Measurements from ENCODE around the gene ENDOD1. TPM values are rescaled to one million over a fixed set of nuclear protein-coding genes. Genes with fewer than 3 reads are reported as not detected.

Gene ENDOD1
- total RNA-seq, 1 donor from 2014 or later = 22.9 TPM

DNA sequence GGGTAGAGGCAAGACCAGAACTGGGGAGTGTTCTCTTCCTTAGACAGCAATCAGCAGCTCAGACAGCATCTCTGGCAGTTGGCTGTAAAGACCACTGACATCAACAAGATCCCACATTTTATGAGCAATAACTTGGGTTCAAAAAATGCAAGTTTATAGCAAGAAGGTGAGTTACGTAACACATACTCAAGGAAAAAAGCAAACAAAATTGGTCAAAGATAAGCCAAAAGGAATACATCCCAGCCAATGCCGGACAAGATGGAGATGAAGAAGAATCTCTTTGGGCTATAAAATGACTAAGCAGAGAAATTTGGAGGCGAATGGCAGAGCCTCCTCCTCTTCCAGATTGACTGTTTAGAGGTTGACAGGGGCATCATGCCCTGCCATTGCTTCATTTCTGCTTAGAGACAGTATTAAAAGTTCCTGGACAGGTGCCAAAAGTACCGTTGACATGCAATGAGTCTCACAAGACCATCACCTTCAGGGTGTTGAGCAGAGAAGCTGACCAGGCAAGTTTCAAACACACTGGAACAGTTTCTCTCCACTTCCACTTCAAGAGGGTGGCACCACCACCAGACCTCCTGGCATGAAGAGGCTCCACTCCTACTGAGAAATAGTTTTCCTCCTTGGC is 55.9 kb downstream of the ENDOD1 start:
- DNase-seq = no peak

DNA sequence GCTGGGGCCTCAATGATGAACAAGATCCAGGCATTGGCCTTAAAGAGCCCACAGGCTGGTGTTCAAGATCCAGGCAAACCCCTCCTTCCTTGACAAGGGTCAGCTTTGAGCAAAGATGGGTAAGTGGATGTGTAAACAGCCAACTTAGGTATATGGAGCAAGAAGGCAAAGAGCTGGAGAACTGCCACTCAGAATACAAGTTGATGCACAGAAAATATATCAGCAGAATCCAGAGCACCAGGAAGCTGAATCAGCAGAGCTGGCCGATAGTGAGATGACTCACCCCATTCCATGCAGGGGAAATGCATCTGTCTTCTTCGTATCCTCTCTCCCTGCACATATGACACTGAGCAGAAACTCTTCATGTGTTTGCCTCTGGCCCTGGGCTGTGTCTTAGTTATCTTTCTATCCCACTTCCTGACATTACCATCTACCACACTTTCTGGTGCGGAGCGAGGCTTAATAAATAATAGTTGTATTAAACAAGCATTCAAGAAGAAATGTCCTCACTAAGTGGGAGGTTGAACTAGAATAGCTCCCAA is 57.8 kb downstream of the ENDOD1 start:
- DNase-seq = peak; percentile 53

DNA sequence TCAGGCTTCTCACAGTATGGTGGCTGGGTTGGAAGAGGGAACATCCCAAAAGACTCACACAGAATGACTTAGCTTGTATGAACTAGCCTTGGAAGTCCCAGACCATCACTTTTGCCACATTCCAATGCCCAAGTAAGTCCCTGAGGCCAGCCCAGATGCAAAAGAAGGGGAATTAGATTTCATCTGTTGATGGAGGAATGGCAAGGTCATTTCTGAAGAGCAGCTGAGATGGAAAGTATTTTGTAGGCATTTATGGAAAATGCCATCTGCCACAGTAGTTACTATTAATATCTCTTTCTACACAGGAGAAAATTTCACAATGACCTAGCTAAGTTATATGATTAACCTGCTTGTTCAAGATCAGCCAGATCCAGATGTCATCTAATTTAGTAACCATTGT is 58.8 kb downstream of the ENDOD1 start:
- DNase-seq = no peak

DNA sequence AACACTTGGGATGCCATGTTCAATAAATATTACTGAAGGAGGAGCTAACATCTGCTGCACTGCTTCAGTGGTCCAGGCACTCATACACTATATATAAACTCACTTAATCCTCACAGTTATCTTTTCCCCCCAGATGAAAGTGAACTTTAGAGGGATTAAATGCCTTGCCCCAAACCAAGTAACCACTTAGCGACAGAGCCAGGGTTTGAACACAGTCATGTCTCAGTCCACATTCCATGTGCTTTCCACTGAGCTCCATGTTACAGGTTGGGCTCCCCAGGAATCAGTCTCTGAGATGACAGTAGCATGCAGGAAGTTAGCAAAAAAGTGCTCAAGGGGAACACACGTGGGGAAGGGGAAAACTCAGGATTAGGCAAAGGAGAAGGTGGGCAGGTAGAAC is 59.3 kb downstream of the ENDOD1 start:
- no peak for DNase-seq

DNA sequence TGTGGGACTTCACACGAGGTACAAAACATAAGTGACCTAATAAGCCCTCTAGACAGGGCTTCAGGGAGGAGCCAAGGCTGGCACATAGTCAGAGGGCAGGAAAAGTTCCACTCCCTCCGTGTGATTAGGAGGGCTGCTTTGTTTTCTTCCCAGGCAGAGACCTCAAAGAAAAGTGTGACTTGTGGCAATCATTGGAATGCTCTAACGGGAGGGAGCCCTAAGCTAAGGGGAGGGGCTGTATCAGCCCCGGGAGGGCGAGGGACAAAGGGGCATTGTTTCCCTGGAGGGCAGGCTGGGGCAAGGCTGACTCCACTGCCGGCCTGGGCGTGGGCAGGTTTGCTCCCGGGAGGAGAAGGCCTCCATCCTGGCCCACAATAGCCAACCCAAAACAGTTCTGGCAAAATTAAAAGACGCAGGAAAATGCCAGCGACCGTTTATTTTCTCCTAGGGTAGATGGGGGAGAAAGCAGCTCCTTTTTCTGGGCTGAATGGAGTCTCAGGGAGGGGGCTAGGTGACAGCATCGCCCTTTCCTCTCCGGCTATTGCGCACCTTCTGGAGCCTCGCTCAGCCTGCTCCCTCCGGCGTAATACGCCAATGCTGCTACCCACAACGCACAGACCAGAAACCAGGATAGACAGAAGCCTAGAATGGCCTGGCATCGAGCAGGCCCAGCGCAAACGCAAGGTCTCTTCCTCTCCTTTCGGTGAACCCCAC is 60.2 kb downstream of the ENDOD1 start:
- DNase-seq = peak; percentile 65

DNA sequence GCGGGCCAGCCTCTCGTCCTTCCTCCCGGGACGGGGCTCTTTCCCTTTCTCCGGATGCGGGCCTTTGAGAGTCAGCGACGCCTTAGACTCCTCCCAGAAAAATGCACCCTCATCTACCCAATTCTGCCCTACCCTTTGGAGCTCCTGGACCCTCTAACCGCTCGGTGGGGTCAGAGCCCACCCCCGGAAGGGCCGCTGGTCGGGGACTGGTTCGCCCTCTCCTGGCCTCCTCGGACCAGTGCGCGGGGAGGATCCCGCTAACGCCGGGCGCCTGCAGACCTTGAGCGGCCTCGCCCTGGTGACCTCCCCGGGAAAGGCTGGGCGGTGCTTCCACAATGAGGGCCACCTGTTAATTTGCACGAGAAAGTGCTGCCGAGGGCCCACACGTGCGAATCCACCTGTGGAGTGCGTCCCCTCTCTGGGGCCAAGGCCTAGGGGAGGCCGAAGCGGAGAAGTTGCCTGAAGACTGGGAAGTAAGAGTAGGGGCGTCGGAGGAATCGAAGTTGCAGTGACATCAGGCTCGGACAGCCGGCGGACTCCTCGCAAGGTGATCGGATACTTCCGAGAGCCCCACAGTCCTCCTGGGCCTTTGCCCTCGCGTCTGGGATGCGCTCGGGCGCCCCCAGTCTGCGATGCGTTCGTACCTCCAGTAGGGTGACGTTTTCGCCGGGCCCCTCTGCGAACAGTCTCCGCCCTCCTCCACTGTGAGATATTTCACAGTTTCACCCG is 61.5 kb downstream of the ENDOD1 start:
- peak; percentile 84 for DNase-seq

DNA sequence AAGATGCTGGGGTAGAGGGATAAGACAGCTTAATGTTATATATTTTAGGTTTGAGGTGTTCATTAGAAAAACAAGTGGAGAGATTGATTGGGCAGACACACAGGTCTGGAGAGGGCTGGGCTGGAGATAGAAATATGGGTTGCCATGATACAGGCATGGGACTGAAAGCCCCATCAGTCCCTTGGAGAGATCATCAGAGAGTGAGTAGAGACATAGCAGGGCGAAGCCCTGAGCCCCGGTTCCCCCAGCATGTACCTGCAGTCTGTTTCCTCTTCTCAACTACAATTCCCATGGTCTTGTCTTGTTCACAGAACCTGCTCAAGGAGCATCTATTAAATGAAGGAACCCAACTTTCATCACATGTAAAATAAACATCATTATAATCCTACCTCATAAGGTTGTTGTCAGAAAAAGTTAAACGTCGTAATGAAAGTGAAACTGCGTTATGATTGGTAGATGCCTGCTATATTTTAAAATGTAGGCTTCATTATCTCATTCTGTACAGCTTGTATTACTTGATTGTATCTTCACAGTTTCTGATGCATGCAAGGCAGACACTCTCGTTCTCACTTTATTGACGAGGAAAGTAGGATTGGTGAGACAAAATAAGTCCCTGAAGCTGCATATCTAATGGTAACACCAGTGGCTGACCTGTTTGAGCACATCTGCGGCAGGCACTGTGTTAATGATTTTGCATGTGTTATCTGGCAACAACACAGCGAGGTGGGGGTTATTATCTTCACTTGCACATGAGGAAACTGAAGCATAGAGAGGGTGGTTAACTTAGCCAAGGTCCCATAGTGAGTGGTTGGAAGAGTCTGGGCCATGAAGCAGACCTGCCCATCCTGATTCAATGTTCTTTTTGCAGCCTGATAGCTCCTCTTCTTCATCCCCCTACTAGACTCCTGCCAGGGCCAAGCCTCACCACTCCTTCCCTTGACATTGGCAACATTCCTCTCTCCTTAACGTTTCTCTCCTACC is 63.5 kb downstream of the ENDOD1 start:
- no peak for DNase-seq

DNA sequence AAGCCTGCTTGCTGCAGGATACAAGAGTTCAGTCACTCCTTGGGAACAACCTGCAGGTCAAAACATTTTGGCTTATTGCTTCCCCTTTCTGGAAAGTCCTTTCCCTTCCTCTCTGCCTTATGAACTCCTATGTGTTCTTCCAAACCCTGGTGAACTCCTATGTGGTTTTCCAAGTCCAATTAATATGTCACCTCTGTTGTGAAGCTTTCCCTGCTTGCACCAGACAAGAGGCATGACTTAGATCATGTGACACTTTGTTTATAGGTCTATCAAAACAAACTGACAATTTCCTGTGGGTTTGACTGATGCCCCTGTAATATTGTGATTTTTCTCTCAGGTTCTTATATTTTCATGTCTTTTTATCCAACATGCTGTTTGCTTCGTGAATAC is 64.2 kb downstream of the ENDOD1 start:
- no peak for DNase-seq

DNA sequence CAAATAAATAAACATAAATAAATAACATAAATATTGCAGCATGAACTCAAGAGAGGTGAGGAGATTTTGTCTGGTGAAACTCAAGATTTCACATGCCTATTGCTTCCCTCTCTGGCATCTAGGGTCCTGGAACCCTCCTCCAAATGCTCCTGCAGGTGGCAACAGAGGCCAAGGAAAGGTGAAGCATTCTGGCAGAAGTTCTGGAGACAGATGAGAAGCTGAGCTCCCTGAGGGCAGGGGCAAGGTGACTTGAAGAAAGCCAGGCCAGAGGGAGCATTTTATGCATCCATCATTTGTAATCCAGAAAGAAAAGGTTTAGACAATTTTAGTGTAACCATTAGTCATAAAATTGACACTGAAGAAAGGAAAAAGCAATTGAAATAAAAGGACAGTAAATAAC is 64.9 kb downstream of the ENDOD1 start:
- no peak for DNase-seq

DNA sequence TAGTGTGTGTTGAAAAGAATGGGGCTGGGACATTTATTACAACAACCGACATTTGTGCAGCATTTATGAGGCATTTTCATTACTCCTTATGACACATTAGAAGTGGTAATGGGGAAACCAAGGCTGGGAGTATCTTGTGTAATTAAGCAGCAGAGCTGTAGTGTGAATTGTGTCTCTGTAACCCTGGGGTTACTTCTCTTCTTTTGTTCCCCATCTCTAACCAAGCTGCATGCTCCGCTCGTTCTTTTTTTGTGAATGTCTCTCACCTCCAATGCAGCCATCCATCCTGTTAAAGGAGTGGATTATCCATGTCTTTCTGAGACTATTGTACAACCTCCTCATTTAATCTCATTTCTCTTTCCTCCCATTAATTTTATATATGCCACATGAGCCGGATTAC is 65.7 kb downstream of the ENDOD1 start:
- DNase-seq = no peak

DNA sequence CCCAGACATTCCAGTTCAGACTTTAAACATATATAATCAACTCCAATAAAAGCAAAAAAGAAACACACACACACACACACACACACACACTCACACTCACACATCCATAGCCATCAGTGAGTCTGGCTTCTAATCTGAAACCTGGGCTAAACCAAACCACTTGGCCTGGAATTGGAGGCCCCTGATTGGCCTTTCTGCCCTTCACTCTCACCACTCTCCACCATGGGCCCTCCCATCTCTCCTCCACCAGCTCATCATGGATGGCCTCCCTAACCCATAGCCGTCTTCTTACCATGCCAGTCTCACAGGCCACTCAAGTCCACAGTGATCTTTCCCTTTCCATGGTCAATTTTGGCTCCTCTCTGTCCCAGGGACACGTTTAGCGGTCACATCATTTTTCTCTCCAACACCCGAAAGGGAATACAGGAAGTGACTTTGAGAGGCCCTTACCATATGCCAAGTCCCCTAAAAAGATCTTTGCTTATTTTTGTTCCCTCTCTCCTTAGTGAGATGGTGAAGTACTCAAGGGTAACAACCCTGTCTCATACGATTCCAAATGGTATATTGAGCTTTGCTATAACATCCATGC is 66.6 kb downstream of the ENDOD1 start:
- no peak for DNase-seq

DNA sequence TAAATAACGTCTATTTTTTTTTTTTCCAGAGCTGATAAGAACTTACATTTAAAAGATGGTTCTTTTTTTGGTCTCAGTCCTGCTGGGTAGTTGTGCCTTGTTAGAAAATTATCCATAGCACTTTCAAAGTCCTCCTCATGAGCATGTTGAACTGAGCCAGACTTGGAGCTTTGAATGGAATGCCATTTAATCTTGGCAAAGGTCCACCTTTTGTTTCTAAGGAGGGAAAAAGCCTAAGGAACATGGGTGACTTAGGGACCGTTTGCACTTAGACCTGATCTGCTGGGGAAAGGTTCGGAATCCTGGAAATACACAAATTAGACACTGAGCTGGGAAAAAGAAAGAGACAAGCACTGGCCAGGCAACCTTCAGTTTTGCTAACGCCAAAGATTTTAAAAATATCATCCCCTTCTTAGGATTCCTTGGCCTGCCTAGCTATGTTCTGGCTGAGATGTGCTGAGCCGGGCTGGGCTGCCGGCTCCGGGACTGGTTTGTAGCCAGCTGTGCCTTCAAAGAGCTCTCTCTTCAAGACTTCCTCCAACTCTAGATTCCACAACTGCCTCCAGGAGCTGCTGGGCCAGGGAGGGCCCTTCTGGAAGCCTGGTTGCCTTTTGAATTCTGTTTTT is 67.4 kb downstream of the ENDOD1 start:
- DNase-seq = no peak

DNA sequence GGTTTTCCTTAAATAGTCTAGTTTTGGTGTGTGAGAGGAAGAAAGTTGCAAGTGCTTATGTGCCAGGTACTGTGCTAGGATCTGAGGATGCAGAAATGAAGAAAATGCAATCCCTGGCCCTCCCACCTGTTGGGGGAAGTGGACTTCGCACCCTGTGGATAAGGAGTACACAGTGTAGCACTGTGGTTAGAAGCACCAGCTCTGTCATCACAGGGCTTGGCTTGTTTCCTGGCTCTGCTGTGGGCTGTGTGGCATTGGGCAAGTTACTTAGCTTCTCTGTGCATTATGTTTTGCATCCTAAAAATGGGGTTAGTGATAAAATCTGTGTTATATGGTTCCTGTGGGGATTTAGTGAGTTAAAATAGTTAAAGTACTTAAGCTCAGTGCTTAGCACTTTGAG is 68.2 kb downstream of the ENDOD1 start:
- no peak for DNase-seq

DNA sequence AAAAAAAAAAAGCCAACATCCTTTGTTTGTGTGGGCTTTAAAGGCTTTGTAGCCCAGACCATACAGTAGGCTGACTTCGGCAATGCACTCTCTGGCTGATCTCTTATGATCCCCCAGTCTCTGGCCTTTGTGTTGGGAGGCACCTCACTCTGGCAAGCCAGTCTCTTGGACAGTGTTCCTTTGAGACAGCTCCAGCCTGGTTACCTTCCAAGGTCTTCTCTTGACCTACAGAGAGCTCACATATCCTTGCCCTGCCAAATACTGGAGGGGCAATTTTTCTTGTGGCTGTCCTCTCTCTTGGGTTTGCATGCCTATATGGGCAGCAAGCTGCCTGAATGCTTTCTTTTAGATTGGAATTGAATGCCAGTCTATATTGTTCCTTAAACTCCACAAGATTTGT is 71.6 kb downstream of the ENDOD1 start:
- no peak for DNase-seq

DNA sequence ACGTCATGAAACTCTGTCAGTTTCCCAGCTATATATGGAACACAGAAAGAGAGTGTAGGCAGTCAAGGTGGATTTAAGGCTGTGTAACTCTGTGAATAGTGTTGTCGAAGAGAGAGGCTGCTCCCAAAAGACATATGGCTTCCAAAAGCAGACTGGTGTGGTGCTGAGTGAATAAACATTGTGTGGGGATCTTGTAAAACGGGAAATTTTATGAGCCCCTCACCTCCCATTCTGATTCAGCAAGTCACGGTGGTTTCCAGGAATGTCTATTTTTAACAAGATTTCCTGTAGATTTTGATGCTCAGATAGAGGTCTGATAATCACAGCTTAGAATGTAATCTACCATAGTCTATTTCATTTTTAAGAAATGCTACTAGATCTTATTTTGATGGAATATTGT is 73.5 kb downstream of the ENDOD1 start:
- no peak for DNase-seq

DNA sequence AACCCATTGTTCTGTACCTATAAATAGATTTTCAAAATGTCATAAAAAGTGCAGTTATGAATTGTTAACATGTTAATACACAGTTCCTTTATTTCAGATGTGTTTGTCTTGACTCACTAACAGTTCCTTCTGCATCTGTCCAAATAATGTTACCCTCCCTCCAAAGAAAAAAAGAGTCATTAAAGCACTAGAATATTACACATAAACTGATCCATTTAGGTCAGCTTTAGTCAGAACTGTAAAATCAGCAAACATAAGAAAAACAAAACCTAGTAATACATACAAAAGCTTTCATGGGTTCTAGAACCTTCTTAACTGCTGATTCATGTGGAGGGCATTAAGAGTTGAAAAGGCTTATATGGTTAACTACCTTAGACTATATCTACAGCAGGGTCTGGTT is 76.0 kb downstream of the ENDOD1 start:
- no peak for DNase-seq

DNA sequence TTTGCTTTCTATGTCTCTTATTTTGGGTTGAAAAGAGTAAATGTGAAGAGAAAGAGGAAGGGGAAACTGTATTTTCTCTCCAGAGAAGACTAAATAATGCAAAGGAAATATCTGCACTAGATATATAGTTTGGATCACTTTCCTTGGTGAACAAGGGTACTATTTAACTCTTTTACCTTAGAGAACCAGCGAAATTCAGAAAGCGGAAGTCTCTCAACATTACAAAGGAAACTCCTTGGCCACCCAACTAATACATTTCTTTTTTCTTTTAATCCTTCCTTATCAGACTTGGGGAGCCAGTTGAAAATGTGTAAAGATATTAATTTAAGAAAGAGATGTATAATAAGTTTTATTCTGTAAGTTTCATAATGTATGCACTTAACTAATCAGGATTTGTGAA is 77.1 kb downstream of the ENDOD1 start:
- DNase-seq = no peak

DNA sequence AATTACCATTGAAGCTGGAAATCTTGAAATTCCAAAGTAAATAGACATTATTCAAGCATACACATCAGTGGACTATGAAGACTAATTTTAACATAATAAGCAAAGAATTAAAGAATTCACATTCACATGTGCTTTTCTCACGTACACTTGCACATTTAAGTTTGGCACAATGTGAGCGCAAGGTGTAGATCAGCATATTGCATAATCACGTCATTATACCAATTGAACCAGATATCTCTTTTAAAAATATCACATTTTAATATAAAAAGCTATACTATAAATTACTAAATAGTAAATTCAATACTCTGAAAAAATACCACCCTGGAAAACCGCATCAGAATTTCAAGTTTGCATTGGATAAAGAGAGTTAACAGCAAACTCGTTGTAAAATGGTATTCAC is 80.6 kb downstream of the ENDOD1 start:
- no peak for DNase-seq

DNA sequence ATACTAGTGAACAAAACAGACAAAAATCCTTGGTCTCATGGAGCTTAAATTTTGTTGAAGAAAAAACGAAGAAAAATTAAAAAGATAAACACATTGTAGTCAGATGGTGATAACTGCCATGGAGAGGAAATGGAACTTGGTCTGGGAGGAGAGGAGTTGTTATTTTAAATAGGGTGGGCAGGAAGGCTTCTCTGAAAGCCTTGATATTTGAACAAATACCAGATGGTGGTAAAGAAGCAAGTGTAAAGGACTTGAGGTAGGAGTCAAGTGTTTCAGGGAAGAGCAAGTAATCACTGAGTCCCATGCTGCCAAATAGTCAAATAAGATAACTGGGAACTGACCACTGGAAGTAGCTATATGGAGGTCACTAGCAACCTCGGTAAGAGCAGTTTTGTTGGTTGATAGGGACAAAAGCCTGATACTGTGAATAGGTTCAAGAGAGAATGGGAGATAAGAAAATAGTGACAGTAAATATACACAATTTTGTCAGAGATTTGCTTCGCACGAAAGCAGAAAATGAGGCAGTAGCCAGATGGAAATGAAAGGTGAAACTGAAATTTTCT is 86.3 kb downstream of the ENDOD1 start:
- no peak for DNase-seq

Measured in occipital lobe (tissue), 2 donors.